Natural killer cell (primary cell): ENCODE data around the gene IL12A. TPM values are rescaled to one million over a fixed set of nuclear protein-coding genes. Genes with fewer than 3 reads are reported as not detected.

Experiments used
- ATAC-seq, 3 donors: fragments of 150-1000 bp in 2 of 3; fragments of 200-7000 bp in 1 of 3; cut with Tn5 transposase; 1 replicate in 1 of 3; 2 replicates in 2 of 3; pipeline ENCODE4 v1.10.0; 2021; ENCODE audit warnings: mild to moderate bottlenecking in 2 of 3, moderate library complexity in 2 of 3
- DNase-seq, 2 donors: peaks; one replicate each; pipeline versions ENCODE4 v3.0.0 to v3.0.0-alpha.2; 2013 to 2021; ENCODE audit warnings: mixed read lengths in 1 of 2
- H3K27ac ChIP-seq: one replicate; pipeline ENCODE4 v1.5.1; 2013; ENCODE audit warnings: mild to moderate bottlenecking, low read length
- H3K27me3 ChIP-seq: one replicate; pipeline ENCODE4 v1.6.1; 2013; ENCODE audit warnings: low read length; ENCODE audit not compliant: control insufficient read depth, insufficient read depth
- H3K36me3 ChIP-seq: one replicate; pipeline ENCODE4 v1.6.1; 2013; ENCODE audit warnings: low read length; ENCODE audit not compliant: control insufficient read depth, insufficient read depth
- H3K4me1 ChIP-seq: one replicate; pipeline ENCODE4 v1.6.1; 2013; ENCODE audit warnings: low read length; ENCODE audit not compliant: control insufficient read depth, insufficient read depth
- H3K4me3 ChIP-seq: one replicate; pipeline ENCODE4 v1.5.1; 2013; ENCODE audit warnings: low read length
- H3K9me3 ChIP-seq: one replicate; pipeline ENCODE4 v1.6.1; 2013; ENCODE audit warnings: low read length; ENCODE audit not compliant: control insufficient read depth, insufficient read depth
- H3K27ac Mint-ChIP-seq, 2 donors: one replicate each; pipeline ENCODE4 v1.8.0; 2022; ENCODE audit warnings: mild to moderate bottlenecking in 2 of 2, mixed read lengths in 2 of 2, moderate library complexity in 1 of 2
- H3K27me3 Mint-ChIP-seq, 2 donors: one replicate each; pipeline ENCODE4 v1.8.0; 2022; ENCODE audit warnings: low read depth in 2 of 2, mixed read lengths in 2 of 2
- H3K36me3 Mint-ChIP-seq: one replicate; pipeline ENCODE4 v1.8.0; 2022; ENCODE audit warnings: mixed read lengths
- H3K4me1 Mint-ChIP-seq, 2 donors: one replicate each; pipeline ENCODE4 v1.8.0; 2022; ENCODE audit warnings: mixed read lengths in 2 of 2
- H3K4me3 Mint-ChIP-seq: one replicate; pipeline ENCODE4 v1.8.0; 2022; ENCODE audit warnings: mild to moderate bottlenecking, moderate library complexity, mixed read lengths
- H3K9me3 Mint-ChIP-seq, 2 donors: one replicate each; pipeline ENCODE4 v1.8.0; 2022; ENCODE audit warnings: mixed read lengths in 2 of 2
- WGBS: methylation state at CpG from one replicate; pipeline ENCODE4 v1.1.7; 2013; ENCODE audit warnings: missing lambda C conversion rate; ENCODE audit not compliant: insufficient coverage; 5-methylcytosine and 5-hydroxymethylcytosine counted together
- intact Hi-C: fragments of 100-400 bp; cut with micrococcal nuclease; formaldehyde crosslinking; loops from one replicate; pipeline ENCODE4 v1.14.2; 2022
- total RNA-seq, 4 donors: library from RNA; stranded (reverse); fragments of 120-200 nt in 1 of 4; gene quantifications; one replicate each; pipeline versions ENCODE4 v1.2.3 to v1.2.4, GENCODE V29; 2013 to 2022
- TF ChIP-seq, protein P1 (sequence below): fragments of 200-600 bp; IDR thresholded peaks from one replicate; pipeline ENCODE4 v1.8.0; 2022; ENCODE audit warnings: antibody characterized with exemption

The IL12A gene
- total RNA-seq, 3 donors from 2014 or later (not counting 1 experiment from before 2014, with no cell fraction given): 1.2 to 3.3 (median 2.4) TPM

DNA sequence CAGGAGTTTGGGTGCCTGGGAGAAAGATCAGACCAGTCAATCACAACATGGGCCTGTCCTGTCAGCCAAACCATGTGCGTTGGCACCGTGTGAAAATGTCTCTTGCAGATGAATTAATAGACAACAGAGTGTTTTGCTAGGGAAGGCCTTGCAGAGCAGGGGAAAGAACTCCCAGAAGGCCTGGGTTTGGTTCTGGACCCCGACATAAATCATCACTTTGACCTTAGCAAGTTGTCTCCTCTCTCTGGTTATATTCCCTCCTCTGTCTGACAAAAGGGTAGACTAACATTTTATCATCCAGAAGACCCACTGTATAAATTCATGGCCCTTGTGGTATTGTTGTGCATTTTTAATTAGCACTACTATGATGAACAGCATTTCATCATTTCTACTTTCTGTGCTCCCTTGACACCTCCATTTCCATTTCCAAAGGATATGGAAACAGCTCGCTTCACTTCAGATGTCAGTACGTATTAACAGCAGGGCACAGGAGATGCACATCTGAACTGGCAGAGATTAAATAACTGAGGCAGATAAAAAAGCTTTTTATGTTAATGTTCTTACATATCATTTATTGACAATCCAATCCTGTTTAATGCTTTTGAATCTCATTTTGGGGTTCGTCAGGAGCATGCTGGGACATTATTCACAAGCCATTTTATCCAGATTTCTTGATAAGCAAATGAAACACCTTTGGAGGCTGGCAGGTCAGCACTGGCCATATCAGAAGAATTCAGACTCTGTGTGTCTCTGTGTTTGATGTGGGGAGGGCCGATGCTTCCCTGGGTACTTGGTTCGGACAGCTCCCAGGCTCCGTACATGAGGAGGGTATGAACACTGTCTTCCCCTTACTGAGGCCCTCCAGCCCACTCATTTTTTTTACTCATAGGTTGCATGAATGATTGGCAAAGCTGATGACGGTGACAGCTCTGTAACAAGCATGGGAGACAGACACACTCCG lies 28.2 kb upstream of the IL12A start:
- Histone ChIP-seq H3K27ac (no peak overlapping the region), H3K4me1 (no peaks in the 10 kb centered on the region), H3K27me3 (no peaks in the 10 kb centered on the region), H3K4me3 (no peak overlapping the region), H3K9me3 (no peaks in the 10 kb centered on the region), H3K36me3 (no peaks in the 10 kb centered on the region)
- no peaks in the 10 kb centered on the region for H3K9me3 Mint-ChIP-seq
- H3K4me3 Mint-ChIP-seq: no peak overlapping the region
- no peak for DNase-seq
- TF ChIP-seq, protein P1, sequence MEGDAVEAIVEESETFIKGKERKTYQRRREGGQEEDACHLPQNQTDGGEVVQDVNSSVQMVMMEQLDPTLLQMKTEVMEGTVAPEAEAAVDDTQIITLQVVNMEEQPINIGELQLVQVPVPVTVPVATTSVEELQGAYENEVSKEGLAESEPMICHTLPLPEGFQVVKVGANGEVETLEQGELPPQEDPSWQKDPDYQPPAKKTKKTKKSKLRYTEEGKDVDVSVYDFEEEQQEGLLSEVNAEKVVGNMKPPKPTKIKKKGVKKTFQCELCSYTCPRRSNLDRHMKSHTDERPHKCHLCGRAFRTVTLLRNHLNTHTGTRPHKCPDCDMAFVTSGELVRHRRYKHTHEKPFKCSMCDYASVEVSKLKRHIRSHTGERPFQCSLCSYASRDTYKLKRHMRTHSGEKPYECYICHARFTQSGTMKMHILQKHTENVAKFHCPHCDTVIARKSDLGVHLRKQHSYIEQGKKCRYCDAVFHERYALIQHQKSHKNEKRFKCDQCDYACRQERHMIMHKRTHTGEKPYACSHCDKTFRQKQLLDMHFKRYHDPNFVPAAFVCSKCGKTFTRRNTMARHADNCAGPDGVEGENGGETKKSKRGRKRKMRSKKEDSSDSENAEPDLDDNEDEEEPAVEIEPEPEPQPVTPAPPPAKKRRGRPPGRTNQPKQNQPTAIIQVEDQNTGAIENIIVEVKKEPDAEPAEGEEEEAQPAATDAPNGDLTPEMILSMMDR: no peak
- intact Hi-C loops: no loop called here
- WGBS: 91% methylated on average over 11 of the region's 11 CpGs
- H3K27ac Mint-ChIP-seq: no peak overlapping the region
- peak in 1 of 3 donors; percentile 5 for ATAC-seq
- H3K27me3 Mint-ChIP-seq: peaks cover 9 to 16% of the 10 kb centered on the region in 2 donors
- H3K36me3 Mint-ChIP-seq: no peaks in the 10 kb centered on the region
- no peaks in the 10 kb centered on the region for H3K4me1 Mint-ChIP-seq

DNA sequence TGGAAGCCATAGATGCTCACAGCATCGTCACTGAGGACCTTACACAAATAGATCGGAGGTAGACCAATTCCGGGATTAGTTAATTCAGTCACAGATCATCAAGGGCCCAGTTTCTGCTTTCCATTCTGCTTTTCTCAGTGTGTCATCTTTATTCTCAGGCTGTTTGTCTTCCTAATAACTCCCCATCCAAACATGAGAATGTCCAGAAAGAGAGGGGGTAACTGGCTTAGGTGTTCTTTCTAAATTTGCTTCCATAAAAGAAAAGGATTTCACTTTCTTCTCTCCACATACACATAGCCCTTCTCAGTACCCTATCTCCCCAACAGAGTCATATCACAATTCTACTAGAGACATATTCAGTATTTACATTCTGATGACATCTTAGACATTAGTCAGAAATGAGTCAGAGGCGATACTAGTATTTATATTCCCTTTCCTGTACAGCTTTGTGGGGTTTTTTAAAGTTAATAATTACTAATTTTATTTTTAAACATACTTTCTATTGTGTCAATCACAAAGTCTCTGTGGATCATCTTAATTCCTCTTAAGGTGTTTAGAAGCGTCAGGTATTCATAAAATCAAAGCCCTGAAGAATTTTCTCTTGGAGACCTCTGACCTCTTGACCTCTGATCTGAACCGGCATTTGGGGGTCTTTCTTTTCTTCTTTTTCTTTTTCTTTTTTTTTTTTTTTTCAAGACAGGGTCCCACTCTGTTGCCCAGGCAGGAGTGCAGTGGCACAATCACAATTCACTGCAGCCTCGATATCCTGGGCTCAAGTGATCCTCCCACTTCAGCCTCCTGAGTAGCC lies 24.3 kb upstream of the IL12A start:
- H3K9me3 ChIP-seq: no peaks in the 10 kb centered on the region
- no peaks in the 10 kb centered on the region for H3K4me1 ChIP-seq
- H3K27me3 ChIP-seq: no peaks in the 10 kb centered on the region
- DNase-seq: no peak
- H3K36me3 ChIP-seq: no peaks in the 10 kb centered on the region
- intact Hi-C loops: no loop called here
- no peaks in the 10 kb centered on the region for H3K4me1 Mint-ChIP-seq
- H3K4me3 ChIP-seq: no peak overlapping the region
- H3K9me3 Mint-ChIP-seq: no peaks in the 10 kb centered on the region
- H3K4me3 Mint-ChIP-seq: no peak overlapping the region
- no peak overlapping the region for H3K27ac ChIP-seq
- no peak overlapping the region for H3K27ac Mint-ChIP-seq
- H3K27me3 Mint-ChIP-seq: peaks cover 8 to 10% of the 10 kb centered on the region in 2 donors
- 90% methylated on average over 6 of the region's 7 CpGs for WGBS
- no peak for ATAC-seq
- TF ChIP-seq, protein P1: no peak
- no peaks in the 10 kb centered on the region for H3K36me3 Mint-ChIP-seq

DNA sequence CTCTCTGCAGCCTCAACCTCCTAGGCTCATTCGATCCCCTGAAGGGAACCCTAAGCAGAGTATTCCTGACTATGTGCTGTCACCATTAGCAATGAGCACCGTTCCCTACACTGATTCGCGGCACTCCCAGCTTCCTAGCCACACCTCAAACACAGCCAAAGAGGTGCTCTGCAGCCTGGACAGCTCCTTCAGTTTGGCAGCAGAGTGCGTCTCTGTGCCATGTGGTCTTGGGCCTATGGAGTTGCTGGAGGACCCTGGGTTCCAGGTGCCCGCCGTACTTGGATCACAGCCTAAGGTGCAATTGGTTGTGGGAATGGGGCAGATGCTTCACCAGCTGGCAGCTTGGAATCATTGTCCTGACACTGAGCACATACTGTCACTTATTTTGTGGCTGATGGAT lies 17.3 kb upstream of the IL12A start:
- no peaks in the 10 kb centered on the region for H3K27me3 ChIP-seq
- H3K36me3 Mint-ChIP-seq: no peaks in the 10 kb centered on the region
- H3K9me3 ChIP-seq: no peaks in the 10 kb centered on the region
- H3K36me3 ChIP-seq: no peaks in the 10 kb centered on the region
- no peak for ATAC-seq
- no peak overlapping the region for H3K4me3 ChIP-seq
- no peaks in the 10 kb centered on the region for H3K9me3 Mint-ChIP-seq
- H3K4me1 ChIP-seq: no peaks in the 10 kb centered on the region
- TF ChIP-seq, protein P1: no peak
- 93% methylated on average over 7 of the region's 7 CpGs for WGBS
- H3K27me3 Mint-ChIP-seq: peaks cover 15 to 26% of the 10 kb centered on the region in 2 donors
- intact Hi-C loops: no loop called here
- no peak overlapping the region for H3K27ac ChIP-seq
- H3K4me3 Mint-ChIP-seq: no peak overlapping the region
- H3K4me1 Mint-ChIP-seq: no peaks in the 10 kb centered on the region
- no peak overlapping the region for H3K27ac Mint-ChIP-seq
- no peak for DNase-seq
